Neural cell (in vitro differentiated cells): Measurements from ENCODE around the gene NLRC3. TPM values are rescaled to one million over a fixed set of nuclear protein-coding genes. Genes with fewer than 3 reads are reported as not detected.

Experiments
- H2AFZ ChIP-seq: fragments of 200-600, 300-800 bp; sonication (generic), shearing (Covaris generic); 2 replicates; pipeline ENCODE4 v1.6.0; 2014; ENCODE audit warnings: low read depth, mild to moderate bottlenecking, antibody characterized with exemption, low read length, moderate library complexity
- H3F3A ChIP-seq: fragments of 200-600 bp; shearing (Covaris generic); 2 replicates; pipeline ENCODE4 v1.6.1; 2016; ENCODE audit warnings: mild to moderate bottlenecking, moderate library complexity, mixed read lengths, antibody characterized with exemption, low read length; ENCODE audit not compliant: insufficient read depth, poor library complexity, severe bottlenecking
- H3K27ac ChIP-seq: fragments of 200-600, 300-800 bp; sonication (generic), shearing (Covaris generic); 2 replicates; pipeline ENCODE4 v1.5.1; 2014; ENCODE audit warnings: mild to moderate bottlenecking, low read length, moderate library complexity
- H3K27me3 ChIP-seq: fragments of 300-800, 200-600 bp; sonication (generic), shearing (Covaris generic); 2 replicates; pipeline ENCODE4 v1.6.0; 2014; ENCODE audit warnings: mild to moderate bottlenecking, low read depth, low read length, moderate library complexity; ENCODE audit not compliant: insufficient read depth
- H3K36me3 ChIP-seq: fragments of 300-800, 200-600 bp; sonication (generic), shearing (Covaris generic); 2 replicates; pipeline ENCODE4 v1.5.1; 2014; ENCODE audit warnings: mild to moderate bottlenecking, antibody characterized with exemption, low read length, moderate library complexity; ENCODE audit not compliant: insufficient read depth
- H3K4me2 ChIP-seq: fragments of 300-800, 200-600 bp; sonication (generic), shearing (Covaris generic); 2 replicates; pipeline ENCODE4 v1.6.0; 2014; ENCODE audit warnings: mild to moderate bottlenecking, low read length
- H3K4me3 ChIP-seq: fragments of 300-800, 200-600 bp; sonication (generic), shearing (Covaris generic); 2 replicates; pipeline ENCODE4 v1.5.1; 2014; ENCODE audit warnings: mild to moderate bottlenecking, low read length, moderate library complexity
- H3K79me2 ChIP-seq: fragments of 200-600 bp; shearing (Covaris generic); replicated peaks from 2 replicates; pipeline ENCODE4 v1.6.0; 2014; ENCODE audit warnings: mild to moderate bottlenecking, low read length, moderate library complexity; ENCODE audit not compliant: insufficient read depth
- H3K9ac ChIP-seq: fragments of 300-800, 200-600 bp; sonication (generic), shearing (Covaris generic); 2 replicates; pipeline ENCODE4 v1.6.1; 2016; ENCODE audit warnings: mild to moderate bottlenecking, low read length, mixed read lengths
- H3K9me2 ChIP-seq: fragments of 200-600 bp; shearing (Covaris generic); 2 replicates; pipeline ENCODE4 v1.6.1; 2016; ENCODE audit warnings: mild to moderate bottlenecking, low read length, mixed read lengths; ENCODE audit not compliant: insufficient read depth
- H3K9me3 ChIP-seq: fragments of 200-600, 300-800 bp; sonication (generic), shearing (Covaris generic); 2 replicates; pipeline ENCODE4 v1.6.1; 2016; ENCODE audit warnings: mild to moderate bottlenecking, mixed run types, low read length, moderate library complexity, mixed read lengths
- H4K20me1 ChIP-seq: fragments of 200-600 bp; shearing (Covaris generic); 2 replicates; pipeline ENCODE4 v1.6.1; 2016; ENCODE audit warnings: mild to moderate bottlenecking, mixed run types; ENCODE audit not compliant: insufficient read depth
- EP300 ChIP-seq: fragments of 450-650 bp; conservative IDR thresholded peaks from 2 replicates; pipeline ENCODE4 v1.6.1; 2014; ENCODE audit warnings: antibody characterized with exemption, mild to moderate bottlenecking, moderate library complexity; ENCODE audit not compliant: poor library complexity, severe bottlenecking
- EZH2 ChIP-seq: fragments of 200-600, 300-800 bp; shearing (Covaris generic), sonication (generic); IDR thresholded peaks from 2 replicates; pipeline ENCODE4 v1.6.1; 2014; ENCODE audit warnings: antibody characterized with exemption, low read length, borderline replicate concordance, mild to moderate bottlenecking; ENCODE audit not compliant: insufficient read depth, poor library complexity, severe bottlenecking
- MXI1 ChIP-seq: fragments of 450-650 bp; conservative IDR thresholded peaks from 2 replicates; pipeline ENCODE4 v1.6.1; 2014; ENCODE audit warnings: antibody characterized with exemption, mild to moderate bottlenecking; ENCODE audit not compliant: poor library complexity, severe bottlenecking
- POLR2AphosphoS5 ChIP-seq: IDR thresholded peaks from 2 replicates; pipeline ENCODE4 v1.6.1; 2012
- RAD21 ChIP-seq: fragments of 450-650 bp; conservative IDR thresholded peaks from 2 replicates; pipeline ENCODE4 v1.6.1; 2014; ENCODE audit warnings: antibody characterized with exemption, mild to moderate bottlenecking, moderate library complexity
- SMC3 ChIP-seq: fragments of 450-650 bp; conservative IDR thresholded peaks from 2 replicates; pipeline ENCODE4 v1.6.1; 2014; ENCODE audit warnings: antibody characterized with exemption, mild to moderate bottlenecking, moderate library complexity; ENCODE audit not compliant: poor library complexity
- TAF1 ChIP-seq: IDR thresholded peaks from 2 replicates; pipeline ENCODE4 v1.6.1; 2012; ENCODE audit warnings: low read depth
- polyA plus RNA-seq: library from polyadenylated mRNA; depleted of rRNA; stranded (reverse); fragments of >200 nt; gene quantifications from 2 replicates; pipeline ENCODE4 v1.2.3, GENCODE V29; 2014
- TF ChIP-seq, protein P1 (sequence below): IDR thresholded peaks from 2 replicates; pipeline ENCODE4 v1.6.1; 2012; ENCODE audit warnings: borderline replicate concordance
- TF ChIP-seq, protein P2 (sequence below): fragments of 450-650 bp; IDR thresholded peaks from 2 replicates; pipeline ENCODE4 v1.5.1; 2014; ENCODE audit warnings: antibody characterized with exemption, mild to moderate bottlenecking, moderate library complexity; ENCODE audit not compliant: poor library complexity, severe bottlenecking

The NLRC3 gene
- polyA plus RNA-seq, 1 donor from 2014 or later, result 0.57 TPM

DNA sequence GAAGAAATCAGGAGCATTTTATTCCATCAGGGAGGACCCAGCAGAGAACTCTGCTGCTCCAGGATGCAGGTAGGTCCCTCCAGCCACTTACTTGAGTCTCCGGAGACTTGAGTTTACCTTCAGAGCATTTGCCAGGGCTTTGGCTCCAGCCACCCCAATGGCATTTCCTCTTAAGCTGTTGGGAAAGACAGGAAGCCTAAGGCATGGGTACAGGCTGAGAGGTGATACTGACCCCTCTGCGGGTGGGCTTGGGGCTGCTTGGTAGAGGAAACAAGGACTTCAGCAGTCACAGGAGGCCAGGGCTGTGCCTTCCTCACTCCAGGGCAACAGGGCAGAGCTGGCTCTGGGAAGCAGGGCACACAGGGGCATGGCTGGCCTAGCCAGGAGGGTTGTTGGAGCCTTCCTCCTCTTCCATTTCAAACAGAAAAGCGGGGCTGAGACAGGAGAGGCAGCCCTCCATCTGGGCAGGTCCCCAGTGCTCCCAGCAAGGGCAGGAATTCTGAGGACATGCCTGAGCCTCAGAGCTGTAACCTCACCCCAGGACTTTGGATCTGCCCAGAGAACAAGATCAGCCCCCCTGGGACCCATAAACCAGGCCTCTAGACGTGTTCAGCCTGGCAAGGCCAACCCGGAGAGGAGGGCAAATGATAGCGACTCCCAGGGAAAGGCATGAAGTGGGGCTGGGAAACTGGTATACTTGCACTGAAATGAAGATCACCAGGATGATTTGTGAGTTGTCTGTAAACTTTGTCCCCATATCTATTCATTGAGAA, 34.4 kb downstream of the NLRC3 start:
- Histone ChIP-seq H3K4me2 (no peak overlapping the region), H3K4me3 (no peak overlapping the region), H4K20me1 (no peaks in the 10 kb centered on the region), H3K9me2 (no peaks in the 10 kb centered on the region), H3K27me3 (no peaks in the 10 kb centered on the region), H3K9ac (no peak overlapping the region), H2AFZ (no peak overlapping the region), H3K79me2 (no peaks in the 10 kb centered on the region), H3K36me3 (no peaks in the 10 kb centered on the region), H3K27ac (no peak overlapping the region), H3K9me3 (no peaks in the 10 kb centered on the region), H3F3A (no peaks in the 10 kb centered on the region)
- TF ChIP-seq, protein P1, sequence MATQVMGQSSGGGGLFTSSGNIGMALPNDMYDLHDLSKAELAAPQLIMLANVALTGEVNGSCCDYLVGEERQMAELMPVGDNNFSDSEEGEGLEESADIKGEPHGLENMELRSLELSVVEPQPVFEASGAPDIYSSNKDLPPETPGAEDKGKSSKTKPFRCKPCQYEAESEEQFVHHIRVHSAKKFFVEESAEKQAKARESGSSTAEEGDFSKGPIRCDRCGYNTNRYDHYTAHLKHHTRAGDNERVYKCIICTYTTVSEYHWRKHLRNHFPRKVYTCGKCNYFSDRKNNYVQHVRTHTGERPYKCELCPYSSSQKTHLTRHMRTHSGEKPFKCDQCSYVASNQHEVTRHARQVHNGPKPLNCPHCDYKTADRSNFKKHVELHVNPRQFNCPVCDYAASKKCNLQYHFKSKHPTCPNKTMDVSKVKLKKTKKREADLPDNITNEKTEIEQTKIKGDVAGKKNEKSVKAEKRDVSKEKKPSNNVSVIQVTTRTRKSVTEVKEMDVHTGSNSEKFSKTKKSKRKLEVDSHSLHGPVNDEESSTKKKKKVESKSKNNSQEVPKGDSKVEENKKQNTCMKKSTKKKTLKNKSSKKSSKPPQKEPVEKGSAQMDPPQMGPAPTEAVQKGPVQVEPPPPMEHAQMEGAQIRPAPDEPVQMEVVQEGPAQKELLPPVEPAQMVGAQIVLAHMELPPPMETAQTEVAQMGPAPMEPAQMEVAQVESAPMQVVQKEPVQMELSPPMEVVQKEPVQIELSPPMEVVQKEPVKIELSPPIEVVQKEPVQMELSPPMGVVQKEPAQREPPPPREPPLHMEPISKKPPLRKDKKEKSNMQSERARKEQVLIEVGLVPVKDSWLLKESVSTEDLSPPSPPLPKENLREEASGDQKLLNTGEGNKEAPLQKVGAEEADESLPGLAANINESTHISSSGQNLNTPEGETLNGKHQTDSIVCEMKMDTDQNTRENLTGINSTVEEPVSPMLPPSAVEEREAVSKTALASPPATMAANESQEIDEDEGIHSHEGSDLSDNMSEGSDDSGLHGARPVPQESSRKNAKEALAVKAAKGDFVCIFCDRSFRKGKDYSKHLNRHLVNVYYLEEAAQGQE, result no peak
- TF ChIP-seq EP300 (no peak), EZH2 (no peak), POLR2AphosphoS5 (no peak), RAD21 (no peak), SMC3 (no peak), TAF1 (no peak), MXI1 (no peak)
- TF ChIP-seq, protein P2, sequence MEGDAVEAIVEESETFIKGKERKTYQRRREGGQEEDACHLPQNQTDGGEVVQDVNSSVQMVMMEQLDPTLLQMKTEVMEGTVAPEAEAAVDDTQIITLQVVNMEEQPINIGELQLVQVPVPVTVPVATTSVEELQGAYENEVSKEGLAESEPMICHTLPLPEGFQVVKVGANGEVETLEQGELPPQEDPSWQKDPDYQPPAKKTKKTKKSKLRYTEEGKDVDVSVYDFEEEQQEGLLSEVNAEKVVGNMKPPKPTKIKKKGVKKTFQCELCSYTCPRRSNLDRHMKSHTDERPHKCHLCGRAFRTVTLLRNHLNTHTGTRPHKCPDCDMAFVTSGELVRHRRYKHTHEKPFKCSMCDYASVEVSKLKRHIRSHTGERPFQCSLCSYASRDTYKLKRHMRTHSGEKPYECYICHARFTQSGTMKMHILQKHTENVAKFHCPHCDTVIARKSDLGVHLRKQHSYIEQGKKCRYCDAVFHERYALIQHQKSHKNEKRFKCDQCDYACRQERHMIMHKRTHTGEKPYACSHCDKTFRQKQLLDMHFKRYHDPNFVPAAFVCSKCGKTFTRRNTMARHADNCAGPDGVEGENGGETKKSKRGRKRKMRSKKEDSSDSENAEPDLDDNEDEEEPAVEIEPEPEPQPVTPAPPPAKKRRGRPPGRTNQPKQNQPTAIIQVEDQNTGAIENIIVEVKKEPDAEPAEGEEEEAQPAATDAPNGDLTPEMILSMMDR, result no peak

DNA sequence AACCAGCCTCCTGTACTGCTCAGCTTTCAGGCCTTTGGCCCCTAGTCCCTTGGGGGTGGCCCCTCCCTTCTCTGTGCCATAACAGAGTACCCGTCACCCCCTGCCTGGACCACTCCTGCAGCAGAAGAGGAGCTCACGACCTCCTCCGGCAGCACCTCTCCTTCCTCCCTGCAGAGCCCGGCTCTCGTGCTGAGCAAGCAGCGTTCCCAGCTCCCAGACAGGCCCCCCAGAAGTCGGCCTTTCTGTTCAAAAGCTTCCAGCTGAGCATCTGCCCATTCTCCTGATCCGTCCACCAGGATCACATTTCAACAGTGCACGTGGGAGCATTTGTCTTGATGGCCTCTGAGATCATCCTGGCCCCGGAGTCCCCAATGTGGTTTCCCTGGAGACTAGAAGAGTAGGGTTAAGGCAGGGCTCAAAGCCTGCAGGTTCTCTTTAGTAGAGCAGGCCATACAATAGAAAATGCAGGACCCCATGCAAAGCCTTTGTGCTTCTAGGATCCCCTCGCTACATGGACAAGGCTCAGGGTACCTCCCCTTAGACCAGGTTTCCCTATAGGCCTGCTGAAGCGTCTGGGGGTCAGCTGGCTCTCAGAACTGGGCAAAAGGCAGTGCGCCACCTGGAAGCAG, 35.6 kb downstream of the NLRC3 start:
- no peaks in the 10 kb centered on the region for H3F3A ChIP-seq
- no peak overlapping the region for H3K4me3 ChIP-seq
- H3K36me3 ChIP-seq, result no peaks in the 10 kb centered on the region
- TF ChIP-seq, protein P2, result no peak
- TF ChIP-seq RAD21, result no peak
- TF ChIP-seq, protein P1, result no peak
- TF ChIP-seq MXI1, result no peak
- TF ChIP-seq EZH2, result no peak
- H3K9ac ChIP-seq, result no peak overlapping the region
- H3K79me2 ChIP-seq, result no peaks in the 10 kb centered on the region
- no peaks in the 10 kb centered on the region for H4K20me1 ChIP-seq
- H3K9me2 ChIP-seq, result no peaks in the 10 kb centered on the region
- no peak overlapping the region for H3K4me2 ChIP-seq
- no peaks in the 10 kb centered on the region for H3K9me3 ChIP-seq
- no peak overlapping the region for H3K27ac ChIP-seq
- H3K27me3 ChIP-seq, result no peaks in the 10 kb centered on the region
- no peak overlapping the region for H2AFZ ChIP-seq
